MM.1S (cell line): ENCODE measurements around the gene SORCS2.

ENCODE experiments used
- EZH2 ChIP-seq: fragments of 300-600 bp; sonication (generic); optimal IDR thresholded peaks from 2 replicates; pipeline ENCODE3; 2017; ENCODE audit warnings: low read depth, mild to moderate bottlenecking, antibody characterized with exemption, low read length, mixed read lengths
- TF ChIP-seq, protein P1 (sequence below): fragments of 300-600 bp; sonication (generic); IDR thresholded peaks from 2 replicates; pipeline ENCODE4 v1.5.1; 2016; ENCODE audit warnings: antibody characterized with exemption, low read length, mixed read lengths

GRCh38 chr4:7714176-7714575 lies 521.8 kb downstream of the SORCS2 start:
- TF ChIP-seq, protein P1, sequence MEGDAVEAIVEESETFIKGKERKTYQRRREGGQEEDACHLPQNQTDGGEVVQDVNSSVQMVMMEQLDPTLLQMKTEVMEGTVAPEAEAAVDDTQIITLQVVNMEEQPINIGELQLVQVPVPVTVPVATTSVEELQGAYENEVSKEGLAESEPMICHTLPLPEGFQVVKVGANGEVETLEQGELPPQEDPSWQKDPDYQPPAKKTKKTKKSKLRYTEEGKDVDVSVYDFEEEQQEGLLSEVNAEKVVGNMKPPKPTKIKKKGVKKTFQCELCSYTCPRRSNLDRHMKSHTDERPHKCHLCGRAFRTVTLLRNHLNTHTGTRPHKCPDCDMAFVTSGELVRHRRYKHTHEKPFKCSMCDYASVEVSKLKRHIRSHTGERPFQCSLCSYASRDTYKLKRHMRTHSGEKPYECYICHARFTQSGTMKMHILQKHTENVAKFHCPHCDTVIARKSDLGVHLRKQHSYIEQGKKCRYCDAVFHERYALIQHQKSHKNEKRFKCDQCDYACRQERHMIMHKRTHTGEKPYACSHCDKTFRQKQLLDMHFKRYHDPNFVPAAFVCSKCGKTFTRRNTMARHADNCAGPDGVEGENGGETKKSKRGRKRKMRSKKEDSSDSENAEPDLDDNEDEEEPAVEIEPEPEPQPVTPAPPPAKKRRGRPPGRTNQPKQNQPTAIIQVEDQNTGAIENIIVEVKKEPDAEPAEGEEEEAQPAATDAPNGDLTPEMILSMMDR = no peak
- TF ChIP-seq EZH2 = no peak
